ENCODE results near the gene P2RY6. TPM values are rescaled to one million over a fixed set of nuclear protein-coding genes. Genes with fewer than 3 reads are reported as not detected.

Gene P2RY6
- total and polyA plus RNA-seq, 10 of the 15 experiments (the other 5 are each of a cell fraction or from before 2014, with no cell fraction given): 0.05 to 0.90 (median 0.22) TPM; not detected in 4

- H3K27me3 ChIP-seq (replicated peaks in 1 of 2; ENCODE audit: control insufficient read depth in 2 of 2, insufficient read depth in 2 of 2, low read length in 1 of 2): no peaks in the 10 kb centered on the region
- H3K4me2 ChIP-seq (ENCODE audit: control insufficient read depth, insufficient read depth): no peak overlapping the region
- TF ChIP-seq SUPT20H (IDR thresholded peaks at IDR 0.05; ENCODE audit: borderline replicate concordance, control insufficient read depth, low read depth, low read length): no peak
- TF ChIP-seq ELK1 (IDR thresholded peaks at IDR 0.05; ENCODE audit: low read depth, low read length): no peak
- no peak for TF ChIP-seq E2F4 (IDR thresholded peaks at IDR 0.05; ENCODE audit: low read depth, low read length)
- no peak for TF ChIP-seq ZNF274 (IDR thresholded peaks at IDR 0.05; ENCODE audit: insufficient read depth, insufficient read length)
- TF ChIP-seq PAX5 (IDR thresholded peaks at IDR 0.05; ENCODE audit: borderline replicate concordance, low read depth, low read length): no peak
- TF ChIP-seq SRF (IDR thresholded peaks at IDR 0.05; ENCODE audit: low read depth in 2 of 2, low read length in 2 of 2): no peak
- no peak for TF ChIP-seq PAX8 (IDR thresholded peaks at IDR 0.05)
- TF ChIP-seq ZNF217 (IDR thresholded peaks at IDR 0.05): no peak
- TF ChIP-seq ZBTB4 (CRISPR knock-in tag; IDR thresholded peaks at IDR 0.05): no peak
- no peak for TF ChIP-seq NR2C1 (IDR thresholded peaks at IDR 0.05)
- no peak for TF ChIP-seq NBN (IDR thresholded peaks at IDR 0.05)
- no peak for TF ChIP-seq JUND (IDR thresholded peaks at IDR 0.05; ENCODE audit: low read depth, low read length)
- no peak for TF ChIP-seq GATAD2B (conservative IDR thresholded peaks at IDR 0.05; ENCODE audit: low read depth)
- no peak for TF ChIP-seq BHLHE40 (IDR thresholded peaks at IDR 0.05; ENCODE audit: borderline replicate concordance in 1 of 2, low read depth in 2 of 2, low read length in 1 of 2)
- no peak for TF ChIP-seq POU2F2 (IDR thresholded peaks at IDR 0.05; ENCODE audit: borderline replicate concordance, low read depth, low read length)
- TF ChIP-seq NR2F1 (conservative IDR thresholded peaks at IDR 0.05): no peak
- ChIA-PET POLR2A (no interaction called here), RAD21 (ENCODE audit: unreplicated experiment) (interaction anchor here (1.5 kb wide), 1 partner anchor 316 kb away, joined by 5 read pairs; no protein-coding TSS in a partner anchor), SMC1A (ENCODE audit: uncharacterized antibody, unreplicated experiment) (no interaction called here), CTCF (interaction anchor here (15.3 kb wide), 1 partner anchor 45 kb away, joined by 400 read pairs; no protein-coding TSS in a partner anchor)
- H3K36me3 ChIP-seq (ENCODE audit: control insufficient read depth in 2 of 2, insufficient read depth in 2 of 2, low read length in 1 of 2): no peaks in the 10 kb centered on the region; a peak in 1 of 4 replicates
- H3K9me3 ChIP-seq (replicated peaks; ENCODE audit: control insufficient read depth, insufficient read depth, low read length): no peaks in the 10 kb centered on the region
- H3K27ac ChIP-seq (ENCODE audit: control insufficient read depth, insufficient read depth): no peak overlapping the region
- no peak overlapping the region for H3K9ac ChIP-seq (ENCODE audit: control insufficient read depth, insufficient read depth, low read length)
- 54% methylated on average over 6 of the region's 10 CpGs for whole genome bisulfite sequencing (ENCODE audit: insufficient coverage, insufficient replicate concordance, low lambda C conversion rate, missing lambda C conversion rate)
- FAIRE-seq: no peak
- no peaks in the 10 kb centered on the region for H3K79me2 ChIP-seq (ENCODE audit: control insufficient read depth, insufficient read depth, low read length)
- in situ Hi-C loops (cut with MboI): no loop called here
- BruUV-seq (replicated peaks): no TSS peak
- no peaks in the 10 kb centered on the region for H4K20me1 ChIP-seq (ENCODE audit: control insufficient read depth, insufficient read depth)
- intact Hi-C loops (cut with micrococcal nuclease; ENCODE audit: unreplicated experiment): no loop called here
- ATAC-seq: no peak
- no peak overlapping the region for H2AFZ ChIP-seq (ENCODE audit: control insufficient read depth, low read depth, low read length)
- H3K4me3 ChIP-seq: no peak overlapping the region
- no peaks in the 10 kb centered on the region for H3K4me1 ChIP-seq (ENCODE audit: control insufficient read depth, insufficient read depth, low read length)
- no peak for DNase-seq (ENCODE audit: low read depth, low spot score)
Observed at GRCh38 chr11:73346186-73346935, 74.2 kb downstream of the P2RY6 start.
